Stimulated activated naive CD8-positive, alpha-beta T cell treated with anti-CD3 and anti-CD28 coated beads, Interleukin-15, amount 100 ng/mL, for 72 hours (primary cell): ENCODE data around the gene MTHFD1L.
A peak's percentile ranks its signal among the peaks of the same experiment; 100 is the strongest.
"Not testable (repeated sequence)": the region's sequence is repeated elsewhere in the genome, so short reads cannot be mapped to it uniquely, and the experiment has no call there.

Experiments used
- ATAC-seq: fragments of 150-1000 bp; cut with Tn5 transposase; 2 replicates; pipeline ENCODE4 v1.10.0; 2021; ENCODE audit warnings: mild to moderate bottlenecking, moderate library complexity
- DNase-seq, 2 donors: peaks; one replicate each; pipeline ENCODE4 v3.0.0; 2021 to 2022
- H3K27ac Mint-ChIP-seq, 2 donors: one replicate each; pipeline ENCODE4 v1.8.0; 2022; ENCODE audit warnings: mild to moderate bottlenecking in 2 of 2, mixed read lengths in 2 of 2, moderate library complexity in 2 of 2
- H3K27me3 Mint-ChIP-seq: one replicate; pipeline ENCODE4 v1.8.0; 2022; ENCODE audit warnings: mixed read lengths
- H3K4me1 Mint-ChIP-seq: one replicate; pipeline ENCODE4 v1.8.0; 2022; ENCODE audit warnings: mild to moderate bottlenecking, mixed read lengths
- H3K4me3 Mint-ChIP-seq, 2 donors: one replicate each; pipeline ENCODE4 v1.8.0; 2022; ENCODE audit warnings: mild to moderate bottlenecking in 2 of 2, mixed read lengths in 2 of 2, moderate library complexity in 1 of 2
- H3K9me3 Mint-ChIP-seq, 2 donors: one replicate each; pipeline ENCODE4 v1.8.0; 2022; ENCODE audit warnings: mixed read lengths in 2 of 2

MTHFD1L gene

DNA sequence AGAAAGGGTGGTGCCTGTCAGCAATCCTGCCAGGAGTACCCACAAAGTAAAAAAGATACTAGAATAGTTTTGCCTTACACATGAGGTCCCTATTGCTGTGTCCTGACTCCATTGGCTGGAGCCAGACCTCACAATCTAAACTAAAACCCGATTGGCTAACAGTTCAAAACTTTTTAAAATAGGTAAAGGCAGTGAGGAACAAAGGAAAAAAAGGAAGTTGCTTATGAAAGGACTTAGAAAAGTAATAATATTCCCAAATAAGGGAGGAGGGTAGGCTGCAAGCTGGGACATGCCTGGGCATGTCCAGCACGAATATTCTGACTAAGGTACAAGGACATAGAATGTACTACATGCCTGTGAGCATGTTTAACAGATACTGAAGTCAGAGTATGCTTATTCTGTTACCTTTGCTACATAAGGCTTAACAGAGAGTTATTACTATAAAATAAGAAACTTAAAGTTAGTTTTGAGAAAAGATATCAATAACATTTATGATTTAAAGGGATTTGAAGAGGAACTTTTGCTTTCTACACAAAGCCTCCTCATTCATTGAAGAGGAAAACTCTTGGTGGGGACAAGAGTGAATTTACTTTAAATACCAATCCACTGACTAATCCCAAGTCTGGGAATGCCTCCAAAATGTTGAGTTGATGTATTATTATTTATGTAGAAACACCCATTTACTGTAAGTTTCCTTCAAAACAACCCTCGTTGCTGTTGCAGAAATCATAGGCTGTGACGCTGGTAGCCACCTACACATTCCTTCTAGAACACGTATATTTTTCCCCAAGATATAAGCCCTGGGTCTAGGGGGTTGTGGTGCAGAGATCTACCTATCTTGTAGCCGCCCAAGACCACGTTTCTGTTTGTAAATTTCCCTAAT lies 8.2 kb upstream of the MTHFD1L start:
- Mint-ChIP-seq H3K27me3 (peaks cover 39% of the 10 kb centered on the region), H3K9me3 (no peaks in the 10 kb centered on the region), H3K4me3 (no peak overlapping the region), H3K4me1 (peaks cover 16% of the 10 kb centered on the region), H3K27ac (peak overlapping the region; percentile 23 to 25)
- ATAC-seq = no peak
- DNase-seq = no peak

GRCh38 chr6:150857945-150858308 lies 7.6 kb upstream of the MTHFD1L start:
- no peaks in the 10 kb centered on the region for H3K9me3 Mint-ChIP-seq
- no peak for DNase-seq
- peaks cover 46% of the 10 kb centered on the region for H3K27me3 Mint-ChIP-seq
- H3K4me1 Mint-ChIP-seq = peaks cover 16% of the 10 kb centered on the region
- peak overlapping the region; percentile 25 to 85 for H3K27ac Mint-ChIP-seq
- no peak overlapping the region for H3K4me3 Mint-ChIP-seq
- no peak for ATAC-seq

GRCh38 chr6:150861448-150862168 lies 3.9 kb upstream of the MTHFD1L start:
- not testable (repeated sequence) for H3K4me3 Mint-ChIP-seq, ATAC-seq, H3K9me3 Mint-ChIP-seq, DNase-seq
- peaks cover 55% of the 10 kb centered on the region for H3K27me3 Mint-ChIP-seq
- H3K4me1 Mint-ChIP-seq = peaks cover 27% of the 10 kb centered on the region
- peak overlapping the region in 1 of 2 donors; percentile 82 for H3K27ac Mint-ChIP-seq

DNA sequence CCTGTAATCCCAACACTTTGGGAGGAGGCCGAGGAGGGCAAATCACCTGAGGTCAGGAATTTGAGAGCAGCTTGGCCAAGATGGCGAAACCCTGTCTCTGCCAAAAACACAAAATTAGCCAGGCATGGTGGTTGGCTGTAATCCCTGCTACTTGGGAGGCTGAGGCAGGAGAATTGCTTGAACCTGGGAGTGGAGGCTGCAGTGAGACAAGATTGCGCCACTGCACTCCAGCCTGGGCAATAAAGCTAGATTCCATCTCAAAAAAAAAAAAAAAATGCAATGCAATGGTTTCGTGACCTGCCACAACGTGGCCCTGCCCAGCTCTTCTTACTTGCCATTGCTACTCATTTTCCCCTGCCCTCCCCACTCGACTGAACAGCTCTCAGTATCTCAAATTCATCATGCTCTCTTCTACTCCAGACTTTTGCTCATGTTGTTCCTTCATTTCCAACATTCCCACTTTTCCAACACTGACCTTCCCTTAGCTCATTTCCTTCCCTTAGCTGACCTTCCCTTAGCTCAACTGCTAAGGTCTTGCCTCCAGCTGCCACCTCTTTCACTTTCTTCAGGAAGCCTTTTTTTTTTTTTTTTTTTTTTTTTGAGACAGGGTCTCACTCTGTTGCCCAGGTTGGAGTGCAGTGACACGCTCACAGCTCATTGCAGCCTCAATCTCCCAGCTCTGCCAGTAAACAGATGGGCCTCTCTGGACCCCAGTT lies 2.1 kb upstream of the MTHFD1L start:
- Mint-ChIP-seq H3K27ac (no peak overlapping the region), H3K4me1 (peaks cover 39% of the 10 kb centered on the region), H3K4me3 (no peak overlapping the region), H3K27me3 (peaks cover 45% of the 10 kb centered on the region), H3K9me3 (no peaks in the 10 kb centered on the region)
- ATAC-seq (no peak), DNase-seq (no peak)

DNA sequence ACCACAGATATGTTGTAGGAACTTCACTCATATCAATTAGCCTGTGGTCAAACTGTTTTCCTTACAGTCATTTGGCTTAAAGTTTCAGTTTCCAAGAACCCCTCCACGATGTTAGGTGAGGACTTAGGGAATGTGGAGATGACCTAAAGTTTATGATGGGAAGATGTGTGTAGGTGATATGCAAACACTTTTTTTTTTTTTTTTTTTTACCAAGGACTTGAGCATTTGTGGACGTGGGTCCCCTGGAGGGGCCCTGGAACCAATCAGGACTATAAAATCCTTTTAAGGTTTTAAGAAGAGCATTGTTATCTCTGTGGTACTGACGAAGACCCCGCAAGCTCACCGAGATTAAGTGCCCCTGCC lies 478 bp upstream of the MTHFD1L start:
- Mint-ChIP-seq H3K4me3 (peak overlapping the region; percentile 77 to 82), H3K4me1 (peaks cover 46% of the 10 kb centered on the region), H3K9me3 (no peaks in the 10 kb centered on the region), H3K27ac (peak overlapping the region; percentile 82 to 93), H3K27me3 (peaks cover 33% of the 10 kb centered on the region)
- DNase-seq (no peak), ATAC-seq (no peak)

DNA sequence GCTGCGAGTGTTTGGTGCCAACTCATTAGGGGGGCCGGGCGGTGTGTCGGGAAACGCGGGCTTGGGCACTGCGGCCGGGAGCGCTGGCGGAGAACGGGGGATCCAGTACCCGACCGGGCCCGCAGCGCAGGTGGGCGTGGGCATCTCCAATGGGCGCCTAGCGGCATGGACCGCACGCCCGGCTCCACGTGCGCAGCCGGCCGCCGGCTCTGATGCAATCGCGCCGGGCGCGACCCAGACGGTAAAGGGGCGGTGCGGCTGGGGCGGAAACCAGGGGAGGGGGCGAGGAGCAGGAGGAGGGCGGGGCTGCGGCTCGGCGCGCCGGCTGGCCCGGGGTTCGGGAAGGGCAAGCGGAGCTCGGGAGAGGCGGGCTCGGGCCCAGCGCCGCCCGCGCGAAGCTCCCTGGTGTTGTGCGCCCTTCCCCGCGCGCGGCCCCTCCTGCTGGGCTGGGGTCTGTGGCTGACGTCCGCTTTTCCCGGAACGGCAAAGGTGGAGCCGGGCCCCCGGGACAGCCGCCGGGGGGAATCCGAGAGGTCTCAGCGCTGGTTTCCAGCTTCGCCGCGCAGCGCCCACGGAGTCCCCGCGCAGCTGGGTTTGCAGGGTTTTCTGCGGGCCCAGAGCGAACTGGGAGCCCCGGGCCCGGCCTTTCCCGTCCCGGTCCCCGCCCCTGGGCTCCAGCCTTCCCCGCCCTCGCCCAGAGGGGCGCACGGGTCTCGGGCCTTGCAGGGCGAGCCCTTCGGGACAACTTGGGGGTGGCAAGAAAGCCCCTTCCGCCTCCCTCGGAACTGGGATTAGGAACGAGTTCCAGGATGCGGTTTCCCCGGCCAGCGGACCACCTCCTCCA lies 867 bp downstream of the MTHFD1L start:
- Mint-ChIP-seq H3K4me1 (peaks cover 45% of the 10 kb centered on the region), H3K4me3 (peak overlapping the region; percentile 95 to 97), H3K27ac (peak overlapping the region; percentile 94 to 98), H3K27me3 (peaks cover 25% of the 10 kb centered on the region), H3K9me3 (no peaks in the 10 kb centered on the region)
- DNase-seq (peak; percentile 82 to 87), ATAC-seq (peak; percentile 89)

DNA sequence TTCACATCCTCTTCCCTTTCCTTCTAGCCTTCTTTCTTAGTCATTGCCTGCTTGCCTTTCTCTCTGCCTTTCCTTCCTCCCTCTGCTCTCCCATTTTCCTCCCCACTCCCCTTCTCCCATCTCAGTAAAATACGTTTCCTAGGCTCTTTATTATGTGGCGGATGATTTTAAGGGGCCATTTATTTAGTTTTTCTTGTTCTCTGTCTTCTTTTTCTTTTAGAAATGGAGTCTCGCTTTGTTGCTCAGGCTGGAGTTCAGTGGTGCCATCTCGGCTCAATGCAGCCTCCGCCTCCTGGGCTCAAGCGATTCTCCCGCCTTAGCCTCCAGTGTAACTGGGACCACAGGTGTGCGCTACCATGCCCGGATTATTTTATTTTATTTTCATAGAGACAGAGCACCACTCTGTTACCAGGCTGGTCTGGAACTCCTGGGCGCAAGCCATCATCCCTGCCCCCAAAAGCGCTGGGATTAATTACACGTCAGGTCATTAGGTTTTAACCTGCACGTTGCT lies 1.5 kb downstream of the MTHFD1L start:
- peaks cover 39% of the 10 kb centered on the region for H3K4me1 Mint-ChIP-seq
- H3K27ac Mint-ChIP-seq = peak overlapping the region; percentile 92 to 96
- DNase-seq (no peak), ATAC-seq (no peak)
- H3K9me3 Mint-ChIP-seq = no peaks in the 10 kb centered on the region
- H3K27me3 Mint-ChIP-seq = peaks cover 18% of the 10 kb centered on the region
- H3K4me3 Mint-ChIP-seq = peak overlapping the region; percentile 95 to 97

DNA sequence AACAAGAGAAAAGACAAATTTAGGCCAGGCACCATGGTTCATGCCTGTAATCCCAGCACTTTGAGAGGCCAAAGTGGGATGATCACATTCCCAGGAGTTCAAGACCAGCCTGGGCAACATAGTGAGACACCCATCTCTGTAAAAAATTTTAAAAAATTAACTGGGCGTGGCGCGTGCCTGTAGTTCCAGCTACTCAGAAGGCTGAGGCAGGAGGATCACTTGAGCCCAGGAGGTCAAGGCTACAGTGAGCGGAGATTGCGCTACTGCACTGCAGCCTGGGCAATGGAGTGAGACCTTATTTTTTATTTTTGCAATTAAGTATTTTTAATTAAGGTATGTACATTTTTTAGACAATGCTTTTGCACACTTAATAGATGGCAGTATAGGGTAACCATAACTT lies 3.3 kb downstream of the MTHFD1L start:
- H3K27ac Mint-ChIP-seq = no peak overlapping the region
- H3K9me3 Mint-ChIP-seq = no peaks in the 10 kb centered on the region
- ATAC-seq = no peak
- peaks cover 31% of the 10 kb centered on the region for H3K4me1 Mint-ChIP-seq
- H3K4me3 Mint-ChIP-seq = no peak overlapping the region
- peaks cover 1% of the 10 kb centered on the region for H3K27me3 Mint-ChIP-seq
- DNase-seq = no peak

DNA sequence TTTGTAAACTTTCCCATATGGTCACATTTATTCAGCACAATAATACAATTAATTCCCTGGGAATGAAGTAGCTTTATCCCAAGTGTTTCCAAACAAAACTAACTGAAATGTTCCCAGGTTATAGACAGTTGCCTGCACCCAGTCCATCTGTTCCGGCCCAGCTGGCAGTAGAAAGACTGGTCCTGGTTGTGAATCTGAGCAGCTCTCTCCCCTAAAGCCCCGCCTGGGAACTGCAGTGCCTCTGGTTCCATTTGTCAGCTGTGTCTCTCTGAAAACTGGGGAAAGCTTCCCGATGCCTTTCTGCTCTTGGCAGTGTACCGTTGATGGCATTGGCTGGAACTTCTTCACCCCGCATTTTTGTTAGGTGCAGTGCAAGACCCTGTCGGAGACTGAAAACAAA lies 8.7 kb downstream of the MTHFD1L start:
- Mint-ChIP-seq H3K4me1 (peaks cover 16% of the 10 kb centered on the region), H3K27me3 (no peaks in the 10 kb centered on the region)

GRCh38 chr6:150875841-150876240 lies 10.3 kb downstream of the MTHFD1L start:
- no peak for ATAC-seq
- Mint-ChIP-seq H3K4me1 (peaks cover 11% of the 10 kb centered on the region), H3K27me3 (no peaks in the 10 kb centered on the region), H3K9me3 (no peaks in the 10 kb centered on the region), H3K4me3 (no peak overlapping the region), H3K27ac (peak overlapping the region in 1 of 2 donors; percentile 35)
- no peak for DNase-seq

More for the DNA sequence above, 8.7 kb downstream of the MTHFD1L start:
- Mint-ChIP-seq H3K4me3 (no peak overlapping the region), H3K9me3 (no peaks in the 10 kb centered on the region), H3K27ac (no peak overlapping the region)
- ATAC-seq = no peak
- no peak for DNase-seq

DNA sequence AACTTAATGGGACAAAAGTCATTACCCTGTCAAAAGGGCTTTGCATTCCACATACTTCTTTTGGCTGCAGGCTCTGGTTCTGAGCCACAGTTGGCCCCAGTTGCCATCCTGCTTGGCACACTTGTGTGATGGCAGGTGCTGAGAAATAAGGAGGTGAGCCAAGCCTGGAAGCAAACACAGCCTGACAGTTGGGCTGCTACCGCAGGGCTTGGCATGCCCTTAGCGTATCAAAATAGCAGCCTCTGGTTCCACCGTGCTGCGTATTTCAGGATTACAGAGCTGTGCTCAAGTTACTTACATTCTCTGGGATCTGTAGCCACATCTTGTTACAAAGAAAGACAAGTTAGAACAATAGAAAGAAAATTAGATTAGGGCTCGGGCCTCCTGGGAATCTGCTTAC lies 11.1 kb downstream of the MTHFD1L start:
- Mint-ChIP-seq H3K4me3 (no peak overlapping the region), H3K4me1 (peaks cover 11% of the 10 kb centered on the region), H3K27ac (peak overlapping the region in 1 of 2 donors; percentile 89), H3K27me3 (no peaks in the 10 kb centered on the region), H3K9me3 (no peaks in the 10 kb centered on the region)
- DNase-seq (no peak), ATAC-seq (no peak)

- no peak for DNase-seq
- Mint-ChIP-seq H3K9me3 (no peaks in the 10 kb centered on the region), H3K27ac (no peak overlapping the region), H3K4me1 (peaks cover 11% of the 10 kb centered on the region), H3K4me3 (no peak overlapping the region), H3K27me3 (no peaks in the 10 kb centered on the region)
- no peak for ATAC-seq
These were observed 12.4 kb downstream of the MTHFD1L start for GRCh38 chr6:150877928-150878327.

DNA sequence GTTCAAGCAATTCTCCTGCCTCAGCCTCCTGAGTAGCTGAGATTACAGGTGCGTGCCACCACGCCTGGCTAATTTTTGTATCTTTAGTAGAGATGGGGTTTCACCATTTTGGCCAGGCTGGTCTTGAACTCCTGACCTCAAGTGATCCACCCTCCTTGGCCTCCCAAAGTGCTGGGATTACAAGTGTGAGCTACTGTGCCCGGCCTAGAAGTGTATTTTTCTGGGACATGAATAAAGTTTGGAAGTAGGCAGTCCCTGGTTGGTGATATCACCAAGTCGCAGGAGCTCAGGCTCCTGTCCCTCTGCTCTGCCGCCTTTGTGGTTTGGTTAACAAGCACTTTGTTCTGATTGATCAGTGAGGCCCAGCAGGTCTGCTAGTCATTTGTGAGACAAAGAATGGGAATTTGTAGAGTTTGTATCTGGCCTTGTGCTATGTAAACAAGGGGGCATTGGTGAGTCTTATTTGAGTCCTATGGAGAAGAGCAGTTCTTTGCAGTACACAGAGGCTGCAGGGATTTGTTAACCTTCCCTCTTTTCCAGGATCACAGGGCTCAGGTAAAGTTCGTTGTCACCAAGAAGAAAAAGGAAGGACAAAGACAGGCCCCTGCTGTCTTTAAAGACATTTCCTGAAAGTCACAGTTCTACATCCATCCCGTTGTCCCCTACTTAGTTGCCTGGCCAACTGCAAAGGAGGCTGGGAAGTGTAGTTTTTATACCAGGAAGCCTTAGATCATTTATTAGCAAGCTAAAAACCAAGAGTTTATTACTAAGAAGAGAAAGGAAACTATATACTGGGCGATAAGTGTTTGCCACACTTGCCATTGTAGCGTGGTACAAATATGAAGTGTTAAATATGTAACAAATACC lies 13.1 kb downstream of the MTHFD1L start:
- no peak for ATAC-seq
- H3K27ac Mint-ChIP-seq = no peak overlapping the region
- no peaks in the 10 kb centered on the region for H3K27me3 Mint-ChIP-seq
- H3K4me3 Mint-ChIP-seq = no peak overlapping the region
- DNase-seq = no peak
- H3K4me1 Mint-ChIP-seq = peaks cover 11% of the 10 kb centered on the region
- no peaks in the 10 kb centered on the region for H3K9me3 Mint-ChIP-seq

DNA sequence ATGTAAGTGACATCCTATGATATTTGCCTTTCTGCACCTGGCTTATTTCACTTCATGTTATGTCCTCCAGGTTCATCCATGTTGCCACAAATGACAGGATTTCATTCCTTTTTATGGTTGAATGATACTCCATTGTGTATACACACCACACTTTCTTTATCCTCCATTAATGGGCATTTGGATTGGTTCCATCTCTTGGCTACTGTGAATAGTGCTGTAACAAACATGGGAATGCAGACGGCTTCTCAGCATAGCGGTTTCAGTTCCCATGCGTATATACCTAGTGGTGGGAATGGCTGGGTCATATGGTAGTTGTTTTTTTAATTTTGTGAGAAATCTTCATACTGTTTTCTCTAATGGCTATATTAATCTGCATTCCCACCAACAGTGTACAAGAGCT lies 14.8 kb downstream of the MTHFD1L start:
- H3K4me3 Mint-ChIP-seq = no peak overlapping the region
- H3K9me3 Mint-ChIP-seq = no peaks in the 10 kb centered on the region
- H3K4me1 Mint-ChIP-seq = peaks cover 9% of the 10 kb centered on the region
- H3K27ac Mint-ChIP-seq = no peak overlapping the region
- DNase-seq (no peak), ATAC-seq (no peak)
- no peaks in the 10 kb centered on the region for H3K27me3 Mint-ChIP-seq
